ENCODE measurements around the gene THEMIS2.

- TF ChIP-seq, protein P1, sequence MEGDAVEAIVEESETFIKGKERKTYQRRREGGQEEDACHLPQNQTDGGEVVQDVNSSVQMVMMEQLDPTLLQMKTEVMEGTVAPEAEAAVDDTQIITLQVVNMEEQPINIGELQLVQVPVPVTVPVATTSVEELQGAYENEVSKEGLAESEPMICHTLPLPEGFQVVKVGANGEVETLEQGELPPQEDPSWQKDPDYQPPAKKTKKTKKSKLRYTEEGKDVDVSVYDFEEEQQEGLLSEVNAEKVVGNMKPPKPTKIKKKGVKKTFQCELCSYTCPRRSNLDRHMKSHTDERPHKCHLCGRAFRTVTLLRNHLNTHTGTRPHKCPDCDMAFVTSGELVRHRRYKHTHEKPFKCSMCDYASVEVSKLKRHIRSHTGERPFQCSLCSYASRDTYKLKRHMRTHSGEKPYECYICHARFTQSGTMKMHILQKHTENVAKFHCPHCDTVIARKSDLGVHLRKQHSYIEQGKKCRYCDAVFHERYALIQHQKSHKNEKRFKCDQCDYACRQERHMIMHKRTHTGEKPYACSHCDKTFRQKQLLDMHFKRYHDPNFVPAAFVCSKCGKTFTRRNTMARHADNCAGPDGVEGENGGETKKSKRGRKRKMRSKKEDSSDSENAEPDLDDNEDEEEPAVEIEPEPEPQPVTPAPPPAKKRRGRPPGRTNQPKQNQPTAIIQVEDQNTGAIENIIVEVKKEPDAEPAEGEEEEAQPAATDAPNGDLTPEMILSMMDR (IDR thresholded peaks at IDR 0.05 in 2 of 3, conservative IDR thresholded peaks at IDR 0.05 in 1 of 3; ENCODE audit: control insufficient read depth in 2 of 3, extremely low read depth in 1 of 3, insufficient read depth in 1 of 3, low read depth in 3 of 3, low read length in 3 of 3) = no peak
- TF ChIP-seq, protein P2, sequence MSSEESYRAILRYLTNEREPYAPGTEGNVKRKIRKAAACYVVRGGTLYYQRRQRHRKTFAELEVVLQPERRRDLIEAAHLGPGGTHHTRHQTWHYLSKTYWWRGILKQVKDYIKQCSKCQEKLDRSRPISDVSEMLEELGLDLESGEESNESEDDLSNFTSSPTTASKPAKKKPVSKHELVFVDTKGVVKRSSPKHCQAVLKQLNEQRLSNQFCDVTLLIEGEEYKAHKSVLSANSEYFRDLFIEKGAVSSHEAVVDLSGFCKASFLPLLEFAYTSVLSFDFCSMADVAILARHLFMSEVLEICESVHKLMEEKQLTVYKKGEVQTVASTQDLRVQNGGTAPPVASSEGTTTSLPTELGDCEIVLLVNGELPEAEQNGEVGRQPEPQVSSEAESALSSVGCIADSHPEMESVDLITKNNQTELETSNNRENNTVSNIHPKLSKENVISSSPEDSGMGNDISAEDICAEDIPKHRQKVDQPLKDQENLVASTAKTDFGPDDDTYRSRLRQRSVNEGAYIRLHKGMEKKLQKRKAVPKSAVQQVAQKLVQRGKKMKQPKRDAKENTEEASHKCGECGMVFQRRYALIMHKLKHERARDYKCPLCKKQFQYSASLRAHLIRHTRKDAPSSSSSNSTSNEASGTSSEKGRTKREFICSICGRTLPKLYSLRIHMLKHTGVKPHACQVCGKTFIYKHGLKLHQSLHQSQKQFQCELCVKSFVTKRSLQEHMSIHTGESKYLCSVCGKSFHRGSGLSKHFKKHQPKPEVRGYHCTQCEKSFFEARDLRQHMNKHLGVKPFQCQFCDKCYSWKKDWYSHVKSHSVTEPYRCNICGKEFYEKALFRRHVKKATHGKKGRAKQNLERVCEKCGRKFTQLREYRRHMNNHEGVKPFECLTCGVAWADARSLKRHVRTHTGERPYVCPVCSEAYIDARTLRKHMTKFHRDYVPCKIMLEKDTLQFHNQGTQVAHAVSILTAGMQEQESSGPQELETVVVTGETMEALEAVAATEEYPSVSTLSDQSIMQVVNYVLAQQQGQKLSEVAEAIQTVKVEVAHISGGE (CRISPR knock-in tag; IDR thresholded peaks at IDR 0.05) = no peak
These were observed 49.9 kb downstream of the THEMIS2 start for GRCh38 chr1:27922272-27922671.

Measured in GM12878 (cell line).